ENCODE results near the gene HIPK2.
A peak's percentile ranks its signal among the peaks of the same experiment; 100 is the strongest.

Gene HIPK2

DNA sequence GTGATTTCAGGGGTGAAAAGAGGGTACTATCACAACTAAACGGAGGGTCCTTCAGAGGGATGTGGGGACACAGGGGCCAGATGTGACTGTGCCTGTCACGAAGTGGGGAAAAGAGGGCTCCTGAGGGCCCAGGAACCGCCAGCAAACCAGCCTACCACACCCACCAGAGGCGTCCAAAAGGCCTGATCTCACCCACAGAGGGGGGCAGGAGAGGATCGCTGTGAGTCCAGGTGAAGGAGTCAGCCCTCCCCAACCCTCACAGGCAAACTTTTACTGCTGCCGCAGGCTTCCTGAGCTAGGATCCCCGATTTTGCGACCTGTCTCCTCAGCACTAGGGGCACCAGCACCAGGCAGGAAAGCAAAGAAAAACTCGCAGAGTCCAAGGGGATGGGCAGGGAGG lies 64.7 kb downstream of the HIPK2 start:
- DNase-seq: no peak

DNA sequence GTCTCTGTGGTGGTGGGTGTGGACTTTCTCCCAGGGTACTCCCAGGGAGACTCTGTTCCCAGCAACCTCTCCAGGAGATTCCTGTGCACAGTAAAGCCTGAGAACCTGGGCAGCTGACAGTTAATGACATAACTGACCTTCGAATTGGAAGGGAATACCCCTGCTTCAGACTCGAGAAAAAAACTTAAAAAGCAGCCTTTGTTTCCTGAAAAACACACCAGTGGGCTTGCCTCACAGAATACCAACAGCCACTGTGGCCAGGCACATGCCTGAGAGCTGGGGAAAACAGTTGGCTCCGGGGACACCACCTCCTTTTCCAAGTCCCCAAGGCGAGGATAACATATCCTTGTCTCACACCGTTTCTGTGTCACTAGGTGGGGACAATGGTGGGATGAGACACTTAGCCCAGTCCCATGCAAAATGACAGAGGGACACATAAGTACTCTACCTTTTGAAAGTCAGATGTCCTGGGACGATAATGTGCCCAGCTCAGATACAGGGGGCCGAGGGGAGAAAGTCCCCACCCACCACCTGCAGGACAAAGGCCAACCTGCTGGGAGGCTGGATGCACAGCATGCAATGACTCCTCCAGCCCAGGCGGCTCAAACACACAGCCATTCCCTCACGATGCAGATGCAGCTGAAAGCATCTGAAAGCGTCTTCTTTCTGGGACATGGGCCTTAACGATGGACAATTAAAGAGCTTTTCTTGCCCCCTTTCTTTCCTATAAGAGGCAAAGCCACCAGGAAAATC lies 65.6 kb downstream of the HIPK2 start:
- DNase-seq: no peak

DNA sequence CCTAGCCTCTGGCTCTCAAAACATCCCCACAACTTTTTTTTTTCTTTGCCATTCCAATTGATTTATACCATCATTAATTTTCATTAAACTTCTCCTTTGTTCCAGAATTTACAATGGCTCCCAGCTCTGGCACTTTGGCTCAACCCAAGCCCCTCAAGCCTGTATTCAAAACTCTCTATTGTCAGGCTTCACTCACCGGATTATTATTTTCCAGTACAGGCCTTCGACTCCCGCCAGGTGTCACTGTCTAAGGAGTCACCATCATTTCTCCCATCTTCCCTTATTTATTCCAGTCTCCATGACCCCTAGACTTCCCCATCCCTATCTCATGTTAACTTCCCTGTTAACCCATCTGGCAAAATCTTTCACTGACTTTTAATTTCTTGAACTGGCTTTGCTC lies 67.8 kb downstream of the HIPK2 start:
- DNase-seq: no peak

DNA sequence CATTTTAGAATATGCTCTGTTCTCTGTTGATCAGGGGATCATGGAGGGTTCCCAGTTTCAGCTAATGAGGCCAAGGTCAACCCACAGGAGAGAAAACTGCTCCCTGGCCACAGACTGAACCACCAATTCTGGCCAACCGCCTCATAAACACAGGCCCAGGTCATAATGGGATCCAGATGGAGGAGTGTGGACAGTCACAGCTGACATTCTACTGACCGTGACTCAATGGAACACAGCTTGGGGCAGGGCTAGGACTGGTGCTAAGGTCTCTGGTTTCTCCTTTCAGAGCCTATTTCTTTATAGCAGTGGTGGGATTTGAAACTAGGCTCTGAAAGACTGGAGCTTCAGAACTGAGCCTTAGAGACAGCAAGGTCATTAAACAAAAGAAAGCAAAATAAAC lies 68.3 kb downstream of the HIPK2 start:
- DNase-seq: peak; percentile 92

DNA sequence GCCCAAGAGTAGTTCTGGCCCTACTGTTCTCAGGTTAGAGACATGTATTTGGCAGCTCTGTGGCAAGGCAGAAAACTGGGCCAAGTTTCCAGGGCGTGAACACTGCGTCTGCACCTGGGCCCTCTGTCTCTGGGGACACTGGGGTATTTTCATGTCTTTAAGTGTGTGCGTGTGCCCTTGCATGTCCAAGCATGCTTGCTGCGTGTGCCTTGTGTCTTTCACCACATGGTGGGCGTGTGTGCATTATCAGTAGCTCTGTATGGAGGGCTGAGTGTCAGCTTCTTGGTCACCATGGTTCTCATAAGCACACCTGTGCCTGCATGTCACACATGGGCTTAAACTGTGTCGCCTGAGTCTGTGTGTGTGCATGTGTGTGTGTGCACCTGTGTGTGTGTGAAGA lies 69.3 kb downstream of the HIPK2 start:
- DNase-seq: no peak

DNA sequence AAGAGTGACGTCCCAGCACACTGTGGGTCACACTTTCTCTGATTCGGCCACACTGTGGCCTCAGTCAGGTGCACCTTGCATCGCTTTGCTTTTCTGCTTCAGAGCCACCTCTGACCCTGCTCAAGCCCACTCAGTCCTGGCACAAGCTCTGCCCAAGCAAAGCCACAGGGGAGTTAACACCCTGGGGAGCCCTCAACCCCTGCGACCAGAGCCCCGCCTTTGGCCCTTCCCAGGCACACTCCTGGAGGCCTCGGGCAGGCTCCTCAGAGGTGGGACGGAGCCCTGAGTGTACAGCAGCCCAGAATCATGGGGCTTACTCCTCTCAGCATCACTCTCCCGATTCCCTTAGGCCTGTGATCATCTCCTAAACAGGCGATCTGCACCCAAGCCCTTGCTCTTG lies 71.0 kb downstream of the HIPK2 start:
- no peak for DNase-seq

DNA sequence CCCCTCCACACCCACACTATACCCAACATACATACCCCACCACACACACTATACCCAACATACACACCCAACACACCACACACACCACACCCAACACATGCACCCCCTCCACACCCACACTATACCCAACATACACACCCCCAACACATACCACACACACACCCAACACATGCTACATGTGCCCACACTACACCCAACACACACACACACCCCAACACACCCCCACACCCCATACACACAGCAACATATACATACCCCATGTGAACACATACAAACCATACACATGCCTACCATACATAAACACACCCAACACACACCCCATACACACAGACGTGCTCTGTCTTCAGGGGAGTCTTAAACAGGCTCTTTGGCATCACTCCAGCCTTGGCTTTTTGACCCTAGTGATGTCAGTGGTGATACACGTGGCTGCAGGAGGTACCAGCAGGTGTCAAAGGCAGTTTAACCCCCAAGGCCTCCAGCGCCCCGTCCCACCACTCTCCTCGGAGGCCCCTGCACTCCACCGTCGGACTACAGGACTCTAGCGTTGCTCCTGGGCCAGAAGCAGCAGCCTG lies 73.4 kb downstream of the HIPK2 start:
- DNase-seq: no peak

DNA sequence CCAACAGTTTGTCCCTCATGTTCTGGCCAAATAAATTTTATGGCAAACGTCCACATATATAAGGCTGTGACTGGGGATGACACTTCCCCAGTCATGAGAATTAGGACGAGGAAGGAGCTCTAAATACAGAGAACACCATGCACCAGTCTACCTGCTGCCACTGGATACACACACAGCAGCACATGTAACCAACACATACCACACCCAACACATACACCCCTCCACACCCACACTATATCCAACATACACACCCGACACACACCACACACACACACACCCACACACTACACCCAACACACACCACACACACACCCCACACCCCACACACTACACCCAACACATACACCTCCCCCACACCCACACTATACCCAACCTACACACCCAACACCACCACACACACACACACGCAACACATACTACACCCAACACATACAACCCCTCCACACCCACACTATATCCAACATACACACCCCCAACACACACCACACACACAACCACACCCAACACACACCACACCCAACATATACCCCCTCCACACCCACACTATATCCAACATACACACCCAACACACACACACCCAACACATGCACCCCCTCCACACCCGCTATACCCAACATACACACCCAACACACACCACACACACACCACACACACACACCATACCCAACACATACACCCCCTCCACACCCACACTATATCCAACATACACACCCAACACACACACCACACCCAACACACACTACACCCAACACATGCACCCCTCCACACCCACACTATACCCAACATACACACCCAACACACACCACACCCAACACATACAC lies 74.1 kb downstream of the HIPK2 start:
- no peak for DNase-seq

DNA sequence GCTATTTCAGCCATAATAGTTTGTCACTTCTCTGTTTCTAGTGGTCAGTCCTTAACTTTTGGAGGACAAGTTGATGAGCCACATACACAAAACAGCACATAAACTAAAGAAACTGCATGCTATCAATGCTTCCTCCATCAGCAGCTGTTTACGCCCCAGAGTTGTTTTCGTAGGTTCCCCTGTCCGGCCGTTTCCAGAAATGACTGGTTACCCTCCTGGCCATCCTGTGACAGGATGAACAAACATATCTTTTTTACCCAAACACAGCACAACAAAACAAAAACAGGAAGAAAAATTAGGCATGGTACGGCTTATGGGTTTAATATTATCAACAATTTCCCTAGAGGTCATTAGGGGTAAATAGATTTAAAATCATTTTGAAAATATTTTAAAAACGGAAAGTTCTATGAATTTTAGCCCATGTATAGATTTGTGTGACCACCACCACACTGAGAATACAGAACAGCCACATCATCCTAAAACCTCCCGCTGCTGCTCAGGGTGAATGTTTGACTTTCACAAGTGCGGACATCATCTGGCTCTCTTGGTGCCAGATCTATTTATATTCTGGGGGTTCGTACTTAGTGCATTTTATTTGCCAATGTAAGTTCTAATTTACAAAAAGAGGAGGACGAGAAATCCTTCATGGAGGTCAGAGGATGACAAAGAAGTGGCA lies 74.8 kb downstream of the HIPK2 start:
- DNase-seq: no peak

DNA sequence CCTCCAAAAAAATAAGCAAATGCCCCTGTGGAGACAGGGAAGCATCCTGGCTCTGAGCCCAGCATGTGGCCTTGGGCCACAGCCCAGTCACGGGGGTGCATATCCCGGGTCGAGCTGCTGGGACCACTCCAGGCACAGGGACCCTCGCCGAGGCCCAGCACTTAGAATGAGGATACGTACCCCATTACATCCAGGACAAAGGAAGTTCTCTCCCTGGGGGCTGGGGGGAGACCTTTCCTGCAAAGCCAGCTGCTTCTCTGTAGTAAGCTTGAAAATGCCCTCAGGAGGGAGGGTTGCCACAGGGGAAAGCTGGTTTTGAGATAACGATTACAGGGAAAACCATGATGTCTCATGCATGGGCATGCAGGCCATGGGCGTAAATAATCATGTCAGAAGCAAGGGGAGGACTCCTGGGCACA lies 75.5 kb downstream of the HIPK2 start:
- DNase-seq: no peak

DNA sequence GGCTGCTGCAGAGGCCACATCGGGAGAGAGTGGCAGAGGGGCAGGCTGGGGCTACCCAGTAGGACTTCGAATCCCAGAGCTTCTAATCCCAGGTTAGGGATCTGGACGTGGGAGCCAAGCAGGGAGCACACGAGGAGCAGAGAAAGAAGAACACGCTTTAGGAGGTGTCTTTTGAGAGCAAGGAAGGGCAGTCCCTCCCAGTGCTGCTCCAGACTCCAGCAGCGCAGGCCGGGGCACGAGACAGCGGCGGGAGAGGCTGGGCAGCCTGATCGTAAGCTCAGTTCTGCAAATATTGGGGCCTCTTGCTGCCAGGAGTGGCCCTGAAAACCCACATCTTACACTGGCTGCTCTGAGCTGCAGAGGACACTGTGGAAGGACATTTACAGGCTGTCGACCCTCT lies 75.9 kb downstream of the HIPK2 start:
- no peak for DNase-seq

DNA sequence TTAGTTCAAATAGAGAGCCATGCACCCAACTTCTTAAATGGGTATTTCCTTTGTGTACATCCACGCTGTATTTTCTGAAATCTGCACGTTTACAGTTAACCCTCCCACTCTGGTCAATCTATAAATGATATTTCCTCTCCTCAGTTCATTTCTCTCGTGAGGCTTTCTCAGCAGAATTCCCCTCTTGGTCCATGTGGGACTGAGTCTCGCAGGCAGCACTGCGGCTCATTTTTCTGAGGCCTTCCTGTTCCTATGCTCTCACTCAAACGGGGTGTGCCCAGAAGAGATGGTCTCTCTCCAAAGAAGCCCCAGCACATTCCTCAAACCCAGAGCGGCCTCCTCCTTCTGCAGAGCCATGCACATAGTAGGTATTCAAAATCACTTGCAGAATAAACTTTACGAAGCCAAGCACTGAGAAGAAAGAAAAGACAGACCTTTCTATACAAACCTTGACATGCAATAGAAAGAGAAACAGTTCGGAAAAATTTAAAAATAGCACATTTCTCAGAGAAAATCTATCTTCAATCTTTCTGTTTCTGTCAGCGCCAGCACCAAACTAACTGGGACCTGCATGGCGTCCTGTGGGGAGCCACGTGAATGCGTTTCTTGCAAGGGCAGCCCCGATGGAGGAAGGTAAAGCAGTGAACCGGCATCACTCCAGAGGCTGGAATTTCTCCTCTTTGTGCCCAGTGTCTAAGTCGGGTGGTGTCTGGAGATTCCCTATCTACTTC lies 77.1 kb downstream of the HIPK2 start:
- DNase-seq: no peak

DNA sequence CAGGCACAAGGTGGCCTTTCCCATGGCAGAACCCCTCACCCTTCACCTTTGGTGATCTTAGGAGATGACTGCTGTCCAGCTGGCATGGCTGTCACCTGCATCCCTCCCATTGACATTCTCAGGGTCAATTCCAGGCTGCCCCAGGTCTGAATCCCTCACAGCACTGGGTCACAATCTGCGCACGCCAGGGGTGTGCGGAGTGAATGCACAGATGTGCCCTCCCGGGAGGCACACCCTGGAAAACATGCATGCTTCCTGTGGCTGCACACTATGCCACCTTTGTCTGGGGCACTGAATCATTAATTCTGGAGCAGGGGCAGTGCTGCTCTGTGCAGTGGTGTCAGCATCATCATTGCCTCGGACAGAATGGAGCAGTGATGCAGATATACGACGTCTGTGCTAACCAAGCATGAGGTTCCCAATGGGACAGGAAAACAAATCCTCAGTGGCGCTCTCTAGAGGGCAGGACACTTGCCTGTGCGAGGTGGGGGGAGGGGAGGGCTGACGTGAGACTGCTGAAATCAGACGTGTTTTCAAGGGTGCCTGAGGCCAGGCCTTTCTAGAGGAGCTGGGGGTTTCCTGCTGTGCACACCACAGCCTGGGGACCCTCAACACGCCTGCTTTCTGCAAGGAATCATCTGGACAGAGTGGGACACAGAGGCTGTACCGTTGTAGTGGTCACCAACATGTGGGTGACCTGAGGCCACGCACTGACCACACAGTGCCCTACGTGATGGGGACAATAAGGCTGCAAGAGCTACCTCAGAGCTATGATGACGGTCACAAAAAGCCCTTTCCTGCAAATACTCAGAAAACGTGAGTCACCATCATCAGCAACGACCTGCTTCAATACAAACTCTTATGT lies 77.9 kb downstream of the HIPK2 start:
- no peak for DNase-seq

DNA sequence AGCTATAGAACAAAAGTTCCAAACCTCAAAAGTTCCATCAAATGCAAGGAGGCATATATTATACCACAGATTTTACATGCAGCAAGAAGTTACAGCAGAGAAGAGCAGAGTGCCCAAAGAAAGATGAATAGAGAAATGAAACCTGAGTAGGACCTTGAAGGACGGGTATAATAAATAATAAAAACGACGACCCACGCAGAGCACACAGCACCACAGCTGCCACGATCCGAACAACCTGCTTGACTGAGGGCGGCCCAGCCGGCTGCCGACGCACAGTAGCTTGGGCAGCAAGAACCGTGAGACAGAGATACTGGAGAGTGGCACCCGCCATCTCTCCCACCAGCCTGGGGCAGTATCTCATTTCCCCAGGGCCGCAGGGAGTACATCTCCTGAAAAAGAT lies 79.0 kb downstream of the HIPK2 start:
- no peak for DNase-seq

DNA sequence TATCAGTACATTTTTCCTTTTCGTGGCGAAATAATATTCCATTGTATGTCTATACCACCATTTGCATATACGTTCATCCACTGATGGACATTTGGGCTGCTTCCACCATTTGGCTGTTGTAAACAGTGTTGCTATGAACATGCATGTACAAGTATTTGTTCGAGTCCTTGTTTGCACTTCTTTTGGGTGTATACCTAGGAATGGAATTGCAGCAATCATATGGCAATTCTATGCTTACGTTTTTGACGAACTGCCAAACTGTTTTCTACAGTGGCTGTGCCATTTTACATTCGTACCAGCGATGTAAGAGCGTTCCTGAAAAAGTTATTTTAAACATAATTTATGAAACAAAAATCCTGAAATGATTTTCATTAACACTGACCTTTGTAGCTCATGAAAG lies 79.5 kb downstream of the HIPK2 start:
- no peak for DNase-seq

DNA sequence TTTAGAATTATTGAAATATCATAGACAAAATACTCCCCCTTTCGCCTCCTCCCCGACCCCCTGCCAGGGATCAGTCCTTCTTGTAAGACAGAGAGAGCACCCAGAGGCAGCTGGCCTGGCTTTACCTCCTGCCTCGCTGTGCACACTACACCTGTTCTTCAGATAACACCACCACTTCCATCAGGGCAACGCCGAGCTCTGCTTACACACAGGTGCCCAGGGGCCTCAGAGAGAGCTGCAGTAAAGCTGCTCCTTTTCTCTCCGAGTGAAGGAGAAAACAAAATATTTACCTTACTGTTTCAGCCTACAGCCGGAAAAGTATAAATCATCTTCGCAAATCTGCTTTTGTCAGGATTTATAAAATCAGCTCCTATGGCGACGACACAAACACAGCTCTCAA lies 80.7 kb downstream of the HIPK2 start:
- DNase-seq: no peak

DNA sequence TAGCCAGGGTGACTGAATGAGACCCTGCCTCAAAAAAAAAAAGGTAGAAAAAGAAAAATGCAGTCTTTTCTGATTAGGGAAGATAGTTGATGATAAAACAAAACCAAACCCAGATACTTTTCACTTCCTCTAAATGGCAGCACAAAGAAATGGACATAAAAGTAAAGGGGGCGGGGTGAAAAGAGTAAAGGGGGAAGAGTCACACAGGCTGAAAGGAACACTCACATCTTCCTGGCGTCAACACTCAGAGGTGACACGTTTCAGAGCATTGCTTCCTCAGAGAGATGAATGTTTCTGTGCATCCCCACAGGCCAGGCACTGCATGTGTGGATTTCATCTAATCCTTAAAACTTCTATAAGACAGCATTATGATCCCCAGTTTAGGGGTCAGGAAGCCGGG lies 81.2 kb downstream of the HIPK2 start:
- no peak for DNase-seq

DNA sequence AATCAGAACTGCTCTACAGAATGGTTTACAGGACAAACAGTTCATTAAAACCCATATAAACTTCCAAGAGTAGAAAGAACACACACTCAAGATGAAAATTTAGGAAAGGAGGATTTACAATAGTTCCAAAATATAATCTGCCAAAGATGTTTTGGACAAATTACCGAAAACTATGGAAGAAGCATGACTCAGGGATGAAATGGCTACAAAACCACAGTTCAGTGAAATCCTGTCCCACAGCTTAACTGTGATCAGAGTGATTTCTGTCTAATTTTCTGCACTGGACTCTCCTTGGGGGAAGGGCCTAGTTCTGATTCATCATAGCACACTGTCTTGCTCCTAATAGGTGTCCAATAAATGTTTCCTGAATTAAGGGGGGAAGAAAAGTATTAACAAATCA lies 82.2 kb downstream of the HIPK2 start:
- DNase-seq: peak; percentile 63

DNA sequence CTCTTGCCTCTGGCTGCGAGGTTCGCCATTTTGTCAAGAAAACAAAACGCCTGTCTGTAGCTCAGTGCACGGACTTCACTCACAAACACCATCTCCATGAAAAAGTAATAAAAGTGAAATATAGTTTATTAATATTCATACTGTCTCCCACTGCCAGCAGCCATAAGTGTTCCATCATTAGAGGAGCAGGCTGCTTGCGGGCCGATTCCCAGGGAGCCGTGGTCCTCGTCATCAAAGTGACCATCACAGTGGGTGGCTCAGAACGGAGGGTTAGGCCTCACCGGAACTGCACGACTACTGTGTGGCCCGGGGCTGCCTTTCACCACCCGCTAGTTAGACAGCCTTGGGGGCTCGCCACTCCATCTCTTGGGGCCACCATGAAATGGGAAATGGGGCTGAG lies 82.7 kb downstream of the HIPK2 start:
- DNase-seq: no peak

DNA sequence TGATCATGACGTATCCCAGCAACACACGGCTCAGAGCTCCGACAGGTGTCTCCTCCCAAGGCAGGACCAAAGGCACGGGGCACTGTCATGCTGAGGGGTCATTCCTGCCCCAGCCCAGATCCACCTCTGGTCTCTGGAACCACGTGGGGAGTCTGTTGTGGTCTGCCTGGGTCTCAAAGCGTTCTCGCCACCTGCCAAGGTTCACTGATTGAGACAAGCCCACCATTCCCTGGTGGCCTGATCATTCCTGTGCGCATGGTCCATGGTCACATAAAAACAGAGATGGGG lies 83.5 kb downstream of the HIPK2 start:
- no peak for DNase-seq

DNA sequence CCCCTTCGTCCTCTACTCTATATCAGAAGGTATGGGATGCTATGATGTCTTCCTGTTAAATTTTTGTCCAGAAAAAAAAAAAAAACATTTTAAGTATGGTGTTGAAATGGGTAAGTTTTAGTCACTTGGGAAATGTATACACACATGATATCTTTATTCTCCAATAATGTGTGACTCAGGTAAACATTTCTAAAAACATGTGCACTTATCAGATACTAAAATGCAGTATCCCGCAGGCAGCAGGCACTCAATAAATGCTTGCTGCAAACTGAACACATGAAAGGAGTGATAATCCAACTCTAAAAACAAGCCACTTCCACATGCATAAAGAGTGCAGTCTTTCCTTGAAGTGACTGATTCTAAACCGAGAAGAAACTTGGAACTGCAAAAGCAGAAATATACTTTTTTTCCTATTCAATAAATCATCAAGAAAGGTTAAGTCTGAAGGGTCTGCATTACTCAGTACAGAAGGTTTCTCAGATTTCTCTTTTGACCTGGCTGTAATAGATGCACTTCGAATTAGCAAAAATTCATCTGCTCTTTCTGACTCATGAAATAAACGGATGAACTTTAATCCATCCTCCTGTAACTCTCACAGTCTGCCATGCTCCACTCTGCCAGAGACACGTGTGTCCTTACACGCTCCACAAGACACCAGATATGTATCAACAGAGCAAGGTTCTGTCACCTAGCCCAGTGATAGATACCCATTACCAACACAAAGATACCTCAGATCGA lies 84.0 kb downstream of the HIPK2 start:
- DNase-seq: peak; percentile 55
